HG02678 (cell line): ENCODE measurements around the gene ZMIZ1.
"Not testable (repeated sequence)": the region's sequence is repeated elsewhere in the genome, so short reads cannot be mapped to it uniquely, and the experiment has no call there.

Experiments used
- ATAC-seq: cut with Tn5 transposase; IDR thresholded peaks from one replicate; pipeline ENCODE4 v1.9.1; 2021; ENCODE audit warnings: mild to moderate bottlenecking, moderate library complexity; ENCODE audit not compliant: unreplicated experiment

The ZMIZ1 gene

GRCh38 chr10:79326361-79327089 is 257.8 kb downstream of the ZMIZ1 start:
- no peak for ATAC-seq

- ATAC-seq, result peak; percentile 35
These were observed 258.3 kb downstream of the ZMIZ1 start for GRCh38 chr10:79327090-79327457.

- ATAC-seq, result no peak
These were observed 259.5 kb downstream of the ZMIZ1 start for GRCh38 chr10:79328147-79328701.

GRCh38 chr10:79328737-79329504 is 260.2 kb downstream of the ZMIZ1 start:
- ATAC-seq, result no peak

- ATAC-seq, result no peak
These were observed 260.8 kb downstream of the ZMIZ1 start for GRCh38 chr10:79329529-79329928.

GRCh38 chr10:79331226-79331625 is 262.5 kb downstream of the ZMIZ1 start:
- peak; percentile 11 for ATAC-seq

- ATAC-seq, result peak; percentile 83
These were observed 262.9 kb downstream of the ZMIZ1 start for GRCh38 chr10:79331709-79332108.

GRCh38 chr10:79332610-79333315 is 264.0 kb downstream of the ZMIZ1 start:
- ATAC-seq, result not testable (repeated sequence)

GRCh38 chr10:79333513-79333912 is 264.7 kb downstream of the ZMIZ1 start:
- ATAC-seq, result no peak

GRCh38 chr10:79334573-79334972 is 265.8 kb downstream of the ZMIZ1 start:
- ATAC-seq, result no peak

GRCh38 chr10:79335094-79335469 is 266.3 kb downstream of the ZMIZ1 start:
- no peak for ATAC-seq

GRCh38 chr10:79335470-79336235 is 266.9 kb downstream of the ZMIZ1 start:
- no peak for ATAC-seq

- no peak for ATAC-seq
These were observed 267.5 kb downstream of the ZMIZ1 start for GRCh38 chr10:79336276-79336675.

- no peak for ATAC-seq
These were observed 268.0 kb downstream of the ZMIZ1 start for GRCh38 chr10:79336739-79337138.

GRCh38 chr10:79337783-79338469 is 269.2 kb downstream of the ZMIZ1 start:
- ATAC-seq, result not testable (repeated sequence)

- no peak for ATAC-seq
These were observed 270.5 kb downstream of the ZMIZ1 start for GRCh38 chr10:79339266-79339665.

GRCh38 chr10:79340646-79341244 is 272.0 kb downstream of the ZMIZ1 start:
- ATAC-seq, result no peak

GRCh38 chr10:79342295-79342761 is 273.6 kb downstream of the ZMIZ1 start:
- no peak for ATAC-seq

GRCh38 chr10:79342811-79343561 is 274.2 kb downstream of the ZMIZ1 start:
- no peak for ATAC-seq
